GM19035 (cell line): ENCODE data around the gene FAR2.

Experiments
- ATAC-seq: cut with Tn5 transposase; IDR thresholded peaks from one replicate; pipeline ENCODE4 v1.9.1; 2021; ENCODE audit not compliant: unreplicated experiment

FAR2 gene

GRCh38 chr12:29200586-29200985 is 51.5 kb downstream of the FAR2 start:
- ATAC-seq = no peak

- ATAC-seq = no peak
These were observed 52.2 kb downstream of the FAR2 start for GRCh38 chr12:29201296-29201695.

GRCh38 chr12:29201746-29202145 is 52.7 kb downstream of the FAR2 start:
- no peak for ATAC-seq

- no peak for ATAC-seq
These were observed 55.4 kb downstream of the FAR2 start for GRCh38 chr12:29204521-29204920.

GRCh38 chr12:29207120-29207519 is 58.0 kb downstream of the FAR2 start:
- ATAC-seq = no peak

GRCh38 chr12:29208060-29208459 is 59.0 kb downstream of the FAR2 start:
- ATAC-seq = no peak

GRCh38 chr12:29208936-29209701 is 60.0 kb downstream of the FAR2 start:
- no peak for ATAC-seq

- ATAC-seq = no peak
These were observed 62.6 kb downstream of the FAR2 start for GRCh38 chr12:29211696-29212095.

- no peak for ATAC-seq
These were observed 63.8 kb downstream of the FAR2 start for GRCh38 chr12:29212682-29213403.

- no peak for ATAC-seq
These were observed 67.2 kb downstream of the FAR2 start for GRCh38 chr12:29216266-29216665.

GRCh38 chr12:29216797-29217575 is 67.9 kb downstream of the FAR2 start:
- no peak for ATAC-seq

- no peak for ATAC-seq
These were observed 71.7 kb downstream of the FAR2 start for GRCh38 chr12:29220632-29221336.

GRCh38 chr12:29222200-29222599 is 73.1 kb downstream of the FAR2 start:
- ATAC-seq = no peak

- no peak for ATAC-seq
These were observed 74.3 kb downstream of the FAR2 start for GRCh38 chr12:29223426-29223825.

GRCh38 chr12:29223956-29224543 is 75.0 kb downstream of the FAR2 start:
- no peak for ATAC-seq

GRCh38 chr12:29224572-29224971 is 75.5 kb downstream of the FAR2 start:
- no peak for ATAC-seq

- no peak for ATAC-seq
These were observed 76.8 kb downstream of the FAR2 start for GRCh38 chr12:29225834-29226233.

- ATAC-seq = no peak
These were observed 77.5 kb downstream of the FAR2 start for GRCh38 chr12:29226616-29227015.

GRCh38 chr12:29228474-29229157 is 79.5 kb downstream of the FAR2 start:
- ATAC-seq = no peak

GRCh38 chr12:29229158-29229505 is 80.1 kb downstream of the FAR2 start:
- ATAC-seq = no peak
